WTC11 (cell line): ENCODE measurements around the gene CACNG3. TPM values are rescaled to one million over a fixed set of nuclear protein-coding genes. Genes with fewer than 3 reads are reported as not detected.

Experiments used
- ATAC-seq: fragments of 200-7000 bp; cut with Tn5 transposase; 2 replicates; pipeline ENCODE4 v1.10.0; 2021; ENCODE audit warnings: mild to moderate bottlenecking, moderate library complexity
- CTCF ChIA-PET: fragments of 300-600 bp; sonication (Branson Sonifier 250); formaldehyde crosslinking; loops from one replicate; lab custom pipeline; 2021; ENCODE audit warnings: antibody characterized with exemption; lab: Charles Lee
- POLR2A ChIA-PET: fragments of 350-600 bp; sonication (Branson Sonifier 250); formaldehyde crosslinking; loops from one replicate; lab custom pipeline; 2021; ENCODE audit warnings: antibody characterized with exemption; lab: Charles Lee
- DNase-seq: peaks from one replicate; pipeline ENCODE4 v3.0.0; 2021; ENCODE audit warnings: low spot score
- H3K27ac Mint-ChIP-seq: 2 replicates; pipeline ENCODE4 v1.8.0; 2021; ENCODE audit warnings: mixed read lengths
- H3K27me3 Mint-ChIP-seq: 2 replicates; pipeline ENCODE4 v1.8.0; 2021; ENCODE audit warnings: low read depth, mild to moderate bottlenecking, moderate library complexity, mixed read lengths
- H3K36me3 Mint-ChIP-seq: 2 replicates; pipeline ENCODE4 v1.8.0; 2021; ENCODE audit warnings: mixed read lengths
- H3K4me1 Mint-ChIP-seq: 2 replicates; pipeline ENCODE4 v1.8.0; 2022; ENCODE audit warnings: mixed read lengths
- H3K4me3 Mint-ChIP-seq: 2 replicates; pipeline ENCODE4 v1.8.0; 2021; ENCODE audit warnings: mild to moderate bottlenecking, moderate library complexity, mixed read lengths
- H3K9me3 Mint-ChIP-seq: 2 replicates; pipeline ENCODE4 v1.8.0; 2021; ENCODE audit warnings: mixed read lengths
- ATF1 ChIP-seq: sonication (generic); formaldehyde crosslinking; IDR thresholded peaks from 2 replicates; pipeline ENCODE4 v1.8.1; 2023; ENCODE audit warnings: mild to moderate bottlenecking, moderate library complexity, missing genetic modification reagents
- ELF4 ChIP-seq: sonication (generic); formaldehyde crosslinking; IDR thresholded peaks from 2 replicates; pipeline ENCODE4 v1.8.1; 2022; ENCODE audit warnings: low read depth, mild to moderate bottlenecking, moderate library complexity, missing genetic modification reagents
- FOXP1 ChIP-seq: sonication (generic); formaldehyde crosslinking; IDR thresholded peaks from 2 replicates; pipeline ENCODE4 v1.8.0; 2022; ENCODE audit warnings: missing genetic modification reagents, mild to moderate bottlenecking, moderate library complexity, borderline replicate concordance
- IRF2 ChIP-seq: sonication (generic); formaldehyde crosslinking; IDR thresholded peaks from 2 replicates; pipeline ENCODE4 v1.8.0; 2022; ENCODE audit warnings: low read depth, missing genetic modification reagents, borderline replicate concordance
- JAZF1 ChIP-seq: fragments of 250-450 bp; sonication (Bioruptor Pico); IDR thresholded peaks from 2 replicates; pipeline ENCODE4 v1.9.0; 2021; ENCODE audit warnings: moderate library complexity, mild to moderate bottlenecking, inconsistent platforms
- MAX ChIP-seq: sonication (generic); formaldehyde crosslinking; IDR thresholded peaks from 2 replicates; pipeline ENCODE4 v1.8.0; 2022; ENCODE audit warnings: mild to moderate bottlenecking, missing genetic modification reagents
- PREB ChIP-seq: sonication (generic); formaldehyde crosslinking; IDR thresholded peaks from 2 replicates; pipeline ENCODE4 v1.8.1; 2022; ENCODE audit warnings: mild to moderate bottlenecking, missing genetic modification reagents, moderate library complexity, borderline replicate concordance
- PRRX2 ChIP-seq: fragments of 250-450 bp; sonication (Bioruptor Pico); IDR thresholded peaks from 2 replicates; pipeline ENCODE4 v1.8.0; 2021; ENCODE audit warnings: mild to moderate bottlenecking
- SOX15 ChIP-seq: fragments of 250-450 bp; sonication (Bioruptor Pico); IDR thresholded peaks from 2 replicates; pipeline ENCODE4 v1.9.0; 2021; ENCODE audit warnings: mild to moderate bottlenecking
- STAT6 ChIP-seq: sonication (generic); formaldehyde crosslinking; conservative IDR thresholded peaks from 2 replicates; pipeline ENCODE4 v1.8.1; 2023; ENCODE audit warnings: mild to moderate bottlenecking, low read depth, missing genetic modification reagents, moderate library complexity
- TEAD4 ChIP-seq: sonication (generic); formaldehyde crosslinking; IDR thresholded peaks from 2 replicates; pipeline ENCODE4 v1.8.0; 2022; ENCODE audit warnings: mild to moderate bottlenecking, missing genetic modification reagents
- USF2 ChIP-seq: sonication (generic); formaldehyde crosslinking; IDR thresholded peaks from 2 replicates; pipeline ENCODE4 v1.8.1; 2023; ENCODE audit warnings: mild to moderate bottlenecking, missing genetic modification reagents, moderate library complexity
- ZNF138 ChIP-seq: sonication (generic); formaldehyde crosslinking; conservative IDR thresholded peaks from 2 replicates; pipeline ENCODE4 v1.8.1; 2022; ENCODE audit warnings: mild to moderate bottlenecking, moderate library complexity, missing genetic modification reagents
- ZNF232 ChIP-seq: sonication (generic); formaldehyde crosslinking; IDR thresholded peaks from 2 replicates; pipeline ENCODE4 v1.8.0; 2022; ENCODE audit warnings: mild to moderate bottlenecking, missing genetic modification reagents
- ZNF512 ChIP-seq: sonication (generic); formaldehyde crosslinking; IDR thresholded peaks from 2 replicates; pipeline ENCODE4 v1.8.1; 2022; ENCODE audit warnings: missing genetic modification reagents, borderline replicate concordance
- ZNF532 ChIP-seq: fragments of 250-450 bp; sonication (Bioruptor Pico); IDR thresholded peaks from 2 replicates; pipeline ENCODE4 v1.9.0; 2021; ENCODE audit warnings: mild to moderate bottlenecking, borderline replicate concordance
- total RNA-seq: library from RNA; stranded (reverse); gene quantifications from 3 replicates; pipeline ENCODE4 v1.2.3, GENCODE V29; 2021

The CACNG3 gene
- total RNA-seq, 1 experiment from 2014 or later: not detected

- peaks cover 15% of the 10 kb centered on the region for H3K4me1 Mint-ChIP-seq
- CTCF ChIA-PET: interaction anchor here (3.6 kb wide), 1 partner anchor 147 kb away, joined by 17 read pairs; no protein-coding TSS in a partner anchor
- H3K36me3 Mint-ChIP-seq: no peaks in the 10 kb centered on the region
- DNase-seq: no peak
- peaks cover 5% of the 10 kb centered on the region; the same call in 1 of the 2 replicates for H3K9me3 Mint-ChIP-seq
- H3K27me3 Mint-ChIP-seq: no peaks in the 10 kb centered on the region; the same call in 1 of the 2 replicates
- POLR2A ChIA-PET: no interaction called here
- TF ChIP-seq ZNF232: no peak
- no peak for TF ChIP-seq JAZF1
- no peak for TF ChIP-seq ZNF512 (CRISPR knock-in tag)
- TF ChIP-seq PREB (CRISPR knock-in tag): no peak
- no peak for TF ChIP-seq SOX15 (CRISPR knock-in tag)
- no peak for TF ChIP-seq ELF4 (CRISPR knock-in tag)
- no peak for TF ChIP-seq USF2 (CRISPR knock-in tag)
- no peak for TF ChIP-seq PRRX2 (CRISPR knock-in tag)
- no peak for TF ChIP-seq ZNF138 (CRISPR knock-in tag)
- TF ChIP-seq ATF1: no peak
- no peak for TF ChIP-seq STAT6 (CRISPR knock-in tag)
- no peak for TF ChIP-seq MAX
- TF ChIP-seq IRF2 (CRISPR knock-in tag): no peak
- no peak for TF ChIP-seq FOXP1
- no peak for TF ChIP-seq ZNF532 (CRISPR knock-in tag)
- TF ChIP-seq TEAD4 (CRISPR knock-in tag): no peak
- H3K27ac Mint-ChIP-seq: no peak overlapping the region
- ATAC-seq: no peak
- no peak overlapping the region for H3K4me3 Mint-ChIP-seq
Observed at GRCh38 chr16:24217461-24217860, 38.7 kb upstream of the CACNG3 start.
